K562 (cell line): Measurements from ENCODE around the gene LRRC59. TPM values are rescaled to one million over a fixed set of nuclear protein-coding genes. Genes with fewer than 3 reads are reported as not detected.
A peak's percentile ranks its signal among the peaks of the same experiment; 100 is the strongest.

ENCODE experiments used
- ATAC-seq: fragments of 200-7000 bp; cut with Tn5 transposase; 3 replicates; pipeline ENCODE4 v1.9.1; 2020; ENCODE audit warnings: moderate library complexity
- BruUV-seq: library from RNA; stranded (reverse); fragments of 400-500 nt; replicated peaks from 2 replicates; lab custom pipeline; 2021; lab: Mats Ljungman, UMichigan
- CTCF ChIA-PET: fragments of 300-600 bp; formaldehyde crosslinking; extraction: SDS; loops from one replicate; lab custom pipeline; 2021; ENCODE audit warnings: low intra/inter-chr PET ratio; lab: Yijun Ruan, JAX
- POLR2A ChIA-PET: fragments of 300-600, 350-650 bp; sonication (Branson Sonifier 250); formaldehyde crosslinking; extraction: SDS; loops from one replicate; lab custom pipeline; 2021; ENCODE audit warnings: antibody characterized with exemption, inconsistent platforms; lab: Yijun Ruan, JAX
- DNase-seq, 4 experiments: peaks; one replicate each; pipeline versions ENCODE4 v3.0.0 to v3.0.0-alpha.2; 2011 to 2018; ENCODE audit warnings: low spot score in 3 of 4, mixed read lengths in 3 of 4; ENCODE audit errors: extremely low read depth in 1 of 4
- FAIRE-seq: peaks from 2 replicates; lab custom pipeline; 2011; peaks lifted over from hg19 to GRCh38; lab: Jason Lieb, UNC
- H2AFZ ChIP-seq: 2 replicates; pipeline ENCODE4 v1.6.0; 2011; ENCODE audit warnings: low read depth, low read length, control low read depth, inconsistent platforms
- H3K27ac ChIP-seq: fragments of 200-600 bp; 3 replicates; pipeline ENCODE4 v1.8.0; 2011; ENCODE audit warnings: low read depth, mild to moderate bottlenecking, control low read depth, inconsistent platforms, low read length, moderate library complexity, mixed read lengths; ENCODE audit errors: extremely low read depth
- H3K27me3 ChIP-seq, 2 experiments: fragments of 300-600 bp in 1 of 2; 2 replicates in 1 of 2; 3 replicates in 1 of 2; pipeline versions ENCODE4 v1.6.0 to v1.8.0; 2011; ENCODE audit warnings: inconsistent platforms in 2 of 2, low read length in 2 of 2, mild to moderate bottlenecking in 1 of 2, mixed read lengths in 1 of 2, moderate library complexity in 1 of 2; ENCODE audit not compliant: control insufficient read depth in 2 of 2, insufficient read depth in 2 of 2
- H3K36me3 ChIP-seq: fragments of 300-600 bp; 3 replicates; pipeline ENCODE4 v1.8.0; 2011; ENCODE audit warnings: mild to moderate bottlenecking, low read length, inconsistent platforms; ENCODE audit not compliant: control insufficient read depth, insufficient read depth
- H3K4me1 ChIP-seq, 2 experiments: fragments of 200-600 bp in 1 of 2; replicated peaks in 1 of 2; 2 replicates in 1 of 2; 3 replicates in 1 of 2; pipeline versions ENCODE4 v1.5.1 to v1.8.0; 2011; ENCODE audit warnings: inconsistent platforms in 2 of 2, low read length in 2 of 2, mild to moderate bottlenecking in 1 of 2, mixed read lengths in 1 of 2, moderate library complexity in 1 of 2; ENCODE audit not compliant: control insufficient read depth in 2 of 2, insufficient read depth in 2 of 2
- H3K4me2 ChIP-seq: 2 replicates; pipeline ENCODE4 v1.6.1; 2011; ENCODE audit warnings: low read length, control low read depth, inconsistent platforms, mixed read lengths; ENCODE audit not compliant: insufficient read depth
- H3K4me3 ChIP-seq: fragments of 200-600 bp; sonication (generic), shearing (Covaris generic); 2 replicates; pipeline ENCODE4 v1.5.1; 2016; ENCODE audit warnings: control low read depth, inconsistent platforms
- H3K79me2 ChIP-seq: fragments of 200-600 bp; 3 replicates; pipeline ENCODE4 v1.8.0; 2011; ENCODE audit warnings: low read length, inconsistent platforms; ENCODE audit not compliant: control insufficient read depth, insufficient read depth
- H3K9ac ChIP-seq, 2 experiments: 2 replicates each; pipeline versions ENCODE4 v1.6.0 to v1.6.1; 2011; ENCODE audit warnings: low read depth in 2 of 2, low read length in 2 of 2, control low read depth in 1 of 2, inconsistent platforms in 1 of 2, mild to moderate bottlenecking in 1 of 2, mixed read lengths in 1 of 2; ENCODE audit not compliant: insufficient read depth in 1 of 2
- H3K9me1 ChIP-seq: one replicate; pipeline ENCODE4 v1.6.0; 2011; ENCODE audit warnings: inconsistent platforms, mild to moderate bottlenecking, low read length, moderate library complexity; ENCODE audit not compliant: control insufficient read depth, insufficient read depth
- H3K9me3 ChIP-seq: replicated peaks from 2 replicates; pipeline ENCODE4 v1.5.1; 2011; ENCODE audit warnings: low read depth, low read length, inconsistent platforms; ENCODE audit not compliant: control insufficient read depth, insufficient read depth
- H4K20me1 ChIP-seq: replicated peaks from 2 replicates; pipeline ENCODE4 v1.6.1; 2011; ENCODE audit warnings: low read length, inconsistent platforms, mixed read lengths; ENCODE audit not compliant: control insufficient read depth, insufficient read depth
- KAT2B ChIP-seq: IDR thresholded peaks from one replicate; pipeline ENCODE4 v1.6.1; 2012; ENCODE audit warnings: low read depth, mild to moderate bottlenecking, control low read depth, inconsistent platforms, low read length, moderate library complexity
- MTF1 ChIP-seq: fragments of 250-450 bp; sonication (Bioruptor Pico); IDR thresholded peaks from 2 replicates; pipeline ENCODE4 v1.9.0; 2021; ENCODE audit warnings: moderate library complexity, mild to moderate bottlenecking, inconsistent platforms, borderline replicate concordance
- NELFE ChIP-seq: IDR thresholded peaks from 2 replicates; pipeline ENCODE4 v1.6.1; 2011; ENCODE audit warnings: mild to moderate bottlenecking; ENCODE audit not compliant: insufficient read depth, insufficient read length
- ZFPM2 ChIP-seq: fragments of 250-450 bp; sonication (Bioruptor Pico); IDR thresholded peaks from 2 replicates; pipeline ENCODE4 v1.5.1; 2022; ENCODE audit warnings: mild to moderate bottlenecking
- ZNF232 ChIP-seq: sonication (generic); formaldehyde crosslinking; IDR thresholded peaks from 2 replicates; pipeline ENCODE4 v1.8.0; 2022; ENCODE audit warnings: mild to moderate bottlenecking, missing genetic modification reagents
- WGBS: fragments of 100-300 bp; shearing (Covaris generic); methylation state at CpG from one replicate; pipeline ENCODE4 v1.1.6; 2016; ENCODE audit warnings: low coverage, mixed read lengths; ENCODE audit not compliant: insufficient coverage; ENCODE audit errors: missing lambda C conversion rate; 5-methylcytosine and 5-hydroxymethylcytosine counted together
- in situ Hi-C: fragments of 300-500 bp; cut with MboI; formaldehyde crosslinking; loops from 4 replicates; pipeline ENCODE4 v1.15.0; 2018; ENCODE audit warnings: inconsistent platforms, mixed read lengths
- intact Hi-C: fragments of 100-400 bp; cut with micrococcal nuclease; formaldehyde crosslinking; loops from 2 replicates; pipeline ENCODE4 v1.14.2; 2022
- polyA plus RNA-seq, 8 experiments: library from polyadenylated mRNA; depleted of rRNA in 4 of 8; stranded (reverse) in 5 of 8; unstranded in 3 of 8; fragments of >200 nt; fragmentation: Nextera tagmentation in 2 of 8; fragmentation: Illumina TruSeq in 1 of 8; extraction: Ambion mirVana in 2 of 8; extraction: Trizol in 1 of 8; gene quantifications; 2 replicates each; pipeline versions ENCODE4 v1.2.1 to v1.2.3, GENCODE V29; 2011 to 2014; ENCODE audit warnings: inconsistent platforms in 1 of 8, missing spikeins in 1 of 8
- total RNA-seq, 7 experiments: library from RNA; depleted of rRNA in 6 of 7; stranded (reverse); fragments of >200 nt in 6 of 7; fragmentation: Illumina TruSeq in 2 of 7; extraction: Trizol in 2 of 7; gene quantifications; 2 replicates each; pipeline versions ENCODE4 v1.2.1 to v1.2.3, GENCODE V29; 2011 to 2021; ENCODE audit warnings: low replicate concordance in 1 of 7
- TF ChIP-seq, protein P1 (sequence below): fragments of 450-650 bp; IDR thresholded peaks from 2 replicates; pipeline ENCODE4 v1.6.1; 2017; ENCODE audit warnings: antibody characterized with exemption, mild to moderate bottlenecking
- TF ChIP-seq, protein P2 (sequence below), 2 experiments: fragments of 450-650 bp; formaldehyde crosslinking in 1 of 2; IDR thresholded peaks; 2 replicates each; pipeline versions ENCODE4 v1.4.0 to v1.6.1; 2014 to 2020; ENCODE audit warnings: mild to moderate bottlenecking in 2 of 2, borderline replicate concordance in 1 of 2, low read depth in 1 of 2

LRRC59 gene
- total and polyA plus RNA-seq, 9 of the 15 experiments (the other 6 are each of a cell fraction or from before 2014, with no cell fraction given): 27.8 to 244 (median 154) TPM

DNA sequence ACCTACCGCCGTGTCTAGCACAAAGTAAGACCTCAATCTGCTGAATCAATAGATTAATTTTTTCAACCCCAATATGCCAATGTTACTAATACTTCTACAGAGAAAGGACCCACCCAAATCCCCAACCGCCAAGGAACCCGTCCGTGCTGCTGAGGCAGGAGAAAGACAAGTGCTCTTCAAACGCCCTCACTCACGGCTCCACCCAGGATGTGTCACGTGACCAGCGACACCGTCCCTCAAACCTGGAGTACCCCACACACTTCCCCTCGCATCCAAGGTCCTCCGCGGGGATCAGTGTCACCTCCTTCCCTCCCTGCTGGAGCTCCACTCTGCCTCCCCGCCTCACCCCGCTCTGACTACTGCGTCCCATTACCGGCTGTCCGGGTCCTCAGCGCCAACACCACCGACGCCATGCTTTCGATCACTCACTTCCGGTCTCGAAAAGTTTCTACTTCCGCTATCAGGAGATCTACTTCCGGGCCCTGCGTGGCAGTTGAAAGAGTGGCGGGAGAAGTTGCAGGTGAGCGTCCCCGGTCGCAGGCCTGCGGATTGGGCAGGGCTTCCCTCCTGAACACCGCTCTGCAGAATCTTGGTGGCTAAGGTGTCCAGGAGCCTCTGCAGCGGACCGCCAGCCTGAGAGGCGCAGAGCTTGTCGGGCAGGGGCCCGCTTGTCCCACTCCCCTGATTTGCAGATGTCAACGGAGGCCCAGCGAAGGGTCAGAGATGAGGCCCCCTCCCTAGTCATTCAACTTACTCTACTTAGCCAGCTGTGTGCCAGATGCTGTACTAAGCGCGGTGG lies 24.4 kb downstream of the LRRC59 start, which contains the start of the genes EME1 and MRPL27:
Gene EME1, plus strand, starts transcription at position 472 of the 799 bp plus-strand sequence. CDS start 1,980 bp downstream, outside the sequence.
Gene MRPL27, minus strand, starts transcription at position 427 of the 799 bp plus-strand sequence. Its CDS starts 14 bp downstream, at position 413.
- peak; percentile 93 for ATAC-seq
- Histone ChIP-seq H3K4me3 (peak within 1 kb of the TSS; percentile 77), H3K9me3 (no peaks in the 10 kb centered on the region; the same call in 1 of the 2 replicates), H3K27ac (peak within 1 kb of the TSS; percentile 99), H3K79me2 (peaks cover 40% of the 10 kb centered on the region), H4K20me1 (no peaks in the 10 kb centered on the region), H3K4me1 (peaks cover 5 to 8% of the 10 kb centered on the region in 2 experiments), H3K4me2 (peak within 1 kb of the TSS; percentile 99), H3K9me1 (no peaks in the 10 kb centered on the region), H2AFZ (peak within 1 kb of the TSS; percentile 100), H3K36me3 (peaks cover 57% of the 10 kb centered on the region), H3K27me3 (no peaks in the 10 kb centered on the region), H3K9ac (peak within 1 kb of the TSS; percentile 98 to 100)
- intact Hi-C loops (no loop called here), in situ Hi-C loops (no loop called here)
- 0% methylated on average over 42 of the region's 42 CpGs for WGBS
- CTCF ChIA-PET: no interaction called here
- peak; percentile 90 to 94 (median 91) for DNase-seq
- POLR2A ChIA-PET: interaction anchor here (0.6 to 2.5 kb wide), 6 partner anchors 9 to 73 kb away, joined by 3 to 22 read pairs (median 4); partner anchors contain the start of gene LRRC59
- BruUV-seq: TSS peak; percentile 71
- peak; percentile 94 for FAIRE-seq
- TF ChIP-seq KAT2B (no peak), NELFE (no peak), ZNF232 (0 out of 2 replicates have a peak, but pooled peaks have one; percentile 52), ZFPM2 (no peak), MTF1 (CRISPR knock-in tag) (no peak)
- TF ChIP-seq, protein P1, sequence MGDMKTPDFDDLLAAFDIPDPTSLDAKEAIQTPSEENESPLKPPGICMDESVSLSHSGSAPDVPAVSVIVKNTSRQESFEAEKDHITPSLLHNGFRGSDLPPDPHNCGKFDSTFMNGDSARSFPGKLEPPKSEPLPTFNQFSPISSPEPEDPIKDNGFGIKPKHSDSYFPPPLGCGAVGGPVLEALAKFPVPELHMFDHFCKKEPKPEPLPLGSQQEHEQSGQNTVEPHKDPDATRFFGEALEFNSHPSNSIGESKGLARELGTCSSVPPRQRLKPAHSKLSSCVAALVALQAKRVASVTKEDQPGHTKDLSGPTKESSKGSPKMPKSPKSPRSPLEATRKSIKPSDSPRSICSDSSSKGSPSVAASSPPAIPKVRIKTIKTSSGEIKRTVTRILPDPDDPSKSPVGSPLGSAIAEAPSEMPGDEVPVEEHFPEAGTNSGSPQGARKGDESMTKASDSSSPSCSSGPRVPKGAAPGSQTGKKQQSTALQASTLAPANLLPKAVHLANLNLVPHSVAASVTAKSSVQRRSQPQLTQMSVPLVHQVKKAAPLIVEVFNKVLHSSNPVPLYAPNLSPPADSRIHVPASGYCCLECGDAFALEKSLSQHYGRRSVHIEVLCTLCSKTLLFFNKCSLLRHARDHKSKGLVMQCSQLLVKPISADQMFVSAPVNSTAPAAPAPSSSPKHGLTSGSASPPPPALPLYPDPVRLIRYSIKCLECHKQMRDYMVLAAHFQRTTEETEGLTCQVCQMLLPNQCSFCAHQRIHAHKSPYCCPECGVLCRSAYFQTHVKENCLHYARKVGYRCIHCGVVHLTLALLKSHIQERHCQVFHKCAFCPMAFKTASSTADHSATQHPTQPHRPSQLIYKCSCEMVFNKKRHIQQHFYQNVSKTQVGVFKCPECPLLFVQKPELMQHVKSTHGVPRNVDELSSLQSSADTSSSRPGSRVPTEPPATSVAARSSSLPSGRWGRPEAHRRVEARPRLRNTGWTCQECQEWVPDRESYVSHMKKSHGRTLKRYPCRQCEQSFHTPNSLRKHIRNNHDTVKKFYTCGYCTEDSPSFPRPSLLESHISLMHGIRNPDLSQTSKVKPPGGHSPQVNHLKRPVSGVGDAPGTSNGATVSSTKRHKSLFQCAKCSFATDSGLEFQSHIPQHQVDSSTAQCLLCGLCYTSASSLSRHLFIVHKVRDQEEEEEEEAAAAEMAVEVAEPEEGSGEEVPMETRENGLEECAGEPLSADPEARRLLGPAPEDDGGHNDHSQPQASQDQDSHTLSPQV: peak; percentile 71
- TF ChIP-seq, protein P2, sequence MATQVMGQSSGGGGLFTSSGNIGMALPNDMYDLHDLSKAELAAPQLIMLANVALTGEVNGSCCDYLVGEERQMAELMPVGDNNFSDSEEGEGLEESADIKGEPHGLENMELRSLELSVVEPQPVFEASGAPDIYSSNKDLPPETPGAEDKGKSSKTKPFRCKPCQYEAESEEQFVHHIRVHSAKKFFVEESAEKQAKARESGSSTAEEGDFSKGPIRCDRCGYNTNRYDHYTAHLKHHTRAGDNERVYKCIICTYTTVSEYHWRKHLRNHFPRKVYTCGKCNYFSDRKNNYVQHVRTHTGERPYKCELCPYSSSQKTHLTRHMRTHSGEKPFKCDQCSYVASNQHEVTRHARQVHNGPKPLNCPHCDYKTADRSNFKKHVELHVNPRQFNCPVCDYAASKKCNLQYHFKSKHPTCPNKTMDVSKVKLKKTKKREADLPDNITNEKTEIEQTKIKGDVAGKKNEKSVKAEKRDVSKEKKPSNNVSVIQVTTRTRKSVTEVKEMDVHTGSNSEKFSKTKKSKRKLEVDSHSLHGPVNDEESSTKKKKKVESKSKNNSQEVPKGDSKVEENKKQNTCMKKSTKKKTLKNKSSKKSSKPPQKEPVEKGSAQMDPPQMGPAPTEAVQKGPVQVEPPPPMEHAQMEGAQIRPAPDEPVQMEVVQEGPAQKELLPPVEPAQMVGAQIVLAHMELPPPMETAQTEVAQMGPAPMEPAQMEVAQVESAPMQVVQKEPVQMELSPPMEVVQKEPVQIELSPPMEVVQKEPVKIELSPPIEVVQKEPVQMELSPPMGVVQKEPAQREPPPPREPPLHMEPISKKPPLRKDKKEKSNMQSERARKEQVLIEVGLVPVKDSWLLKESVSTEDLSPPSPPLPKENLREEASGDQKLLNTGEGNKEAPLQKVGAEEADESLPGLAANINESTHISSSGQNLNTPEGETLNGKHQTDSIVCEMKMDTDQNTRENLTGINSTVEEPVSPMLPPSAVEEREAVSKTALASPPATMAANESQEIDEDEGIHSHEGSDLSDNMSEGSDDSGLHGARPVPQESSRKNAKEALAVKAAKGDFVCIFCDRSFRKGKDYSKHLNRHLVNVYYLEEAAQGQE (IDR thresholded peaks at IDR 0.05; ENCODE audit: borderline replicate concordance): peak; percentile 84
- TF ChIP-seq, protein P2 (CRISPR knock-in tag; IDR thresholded peaks at IDR 0.05; ENCODE audit: low read depth): peak; percentile 80; the same call in 1 of the 2 replicates
